Prostate gland (tissue), 2 donors: ENCODE data around the gene PAK1IP1. TPM values are rescaled to one million over a fixed set of nuclear protein-coding genes. Genes with fewer than 3 reads are reported as not detected.

ENCODE experiments used
- DNase-seq: peaks from one replicate; pipeline ENCODE4 v3.0.0-alpha.2; 2019; ENCODE audit warnings: low spot score
- H3K27ac ChIP-seq, 2 donors: fragments of 200-600 bp; sonication (generic); 2 replicates each; pipeline ENCODE4 v1.5.1; 2017 to 2019
- H3K27me3 ChIP-seq: fragments of 200-600 bp; sonication (generic); replicated peaks from 2 replicates; pipeline ENCODE4 v1.5.1; 2019; ENCODE audit not compliant: insufficient read depth
- H3K36me3 ChIP-seq, 2 donors: fragments of 200-600 bp; sonication (generic); 1 replicate in 1 of 2; 2 replicates in 1 of 2; pipeline versions ENCODE4 v1.5.1 to v1.8.1; 2017 to 2019
- H3K4me1 ChIP-seq: fragments of 200-600 bp; sonication (generic); replicated peaks from 2 replicates; pipeline ENCODE4 v1.5.1; 2019
- H3K4me3 ChIP-seq, 2 donors: fragments of 200-600 bp; sonication (generic); 2 replicates each; pipeline ENCODE4 v1.5.1; 2017 to 2019
- H3K9me3 ChIP-seq: fragments of 200-600 bp; sonication (generic); 2 replicates; pipeline ENCODE4 v1.5.1; 2017
- CTCF ChIP-seq, 4 experiments: fragments of 200-600 bp in 2 of 4; fragments of 450-650 bp in 2 of 4; sonication (generic) in 2 of 4; IDR thresholded peaks; 1 replicate in 3 of 4; 2 replicates in 1 of 4; pipeline ENCODE4 v1.5.1; 2016 to 2019; ENCODE audit warnings: antibody characterized with exemption in 4 of 4, mild to moderate bottlenecking in 2 of 4, moderate library complexity in 2 of 4
- POLR2A ChIP-seq: fragments of 450-650 bp; IDR thresholded peaks from one replicate; pipeline ENCODE4 v1.6.1; 2016; ENCODE audit warnings: antibody characterized with exemption, mild to moderate bottlenecking
- POLR2AphosphoS5 ChIP-seq: sonication (generic); formaldehyde crosslinking; IDR thresholded peaks from one replicate; pipeline ENCODE4 v1.6.1; 2017; ENCODE audit warnings: antibody characterized with exemption
- WGBS: methylation state at CpG from one replicate; pipeline ENCODE4 v1.1.5; 2018; 5-methylcytosine and 5-hydroxymethylcytosine counted together
- intact Hi-C: fragments of 100-400 bp; cut with DNase I; formaldehyde crosslinking; loops from one replicate; pipeline ENCODE4 v1.14.2; 2022
- total RNA-seq, 2 donors: library from RNA; depleted of rRNA; stranded (reverse); fragments of >200 nt; gene quantifications; one replicate each; pipeline ENCODE4 v1.1.0, GENCODE V29; 2016

The PAK1IP1 gene
- total RNA-seq, 2 donors from 2014 or later: 12.2 to 36.7 TPM

GRCh38 chr6:10678456-10678855, 16.3 kb upstream of the PAK1IP1 start:
- WGBS: 71% methylated on average over 4 of the region's 4 CpGs
- Histone ChIP-seq H3K4me1 (no peaks in the 10 kb centered on the region), H3K27ac (peak overlapping the region in 1 of 2 donors; percentile 75), H3K27me3 (no peaks in the 10 kb centered on the region), H3K4me3 (no peak overlapping the region), H3K9me3 (no peaks in the 10 kb centered on the region), H3K36me3 (no peaks in the 10 kb centered on the region)
- TF ChIP-seq POLR2A: no peak
- TF ChIP-seq POLR2AphosphoS5: peak; percentile 73
- TF ChIP-seq CTCF (IDR thresholded peaks at IDR 0.05): no peak
- DNase-seq: peak; percentile 51
- intact Hi-C loops: no loop called here

GRCh38 chr6:10681795-10682194, 13.0 kb upstream of the PAK1IP1 start:
- DNase-seq: no peak
- H3K4me1 ChIP-seq: no peaks in the 10 kb centered on the region
- no peaks in the 10 kb centered on the region for H3K27me3 ChIP-seq
- WGBS: 49% methylated on average over 3 of the region's 3 CpGs
- H3K27ac ChIP-seq: peak overlapping the region in 1 of 2 donors; percentile 75
- intact Hi-C loops: no loop called here
- H3K4me3 ChIP-seq: no peak overlapping the region
- H3K9me3 ChIP-seq: no peaks in the 10 kb centered on the region
- H3K36me3 ChIP-seq: no peaks in the 10 kb centered on the region
- TF ChIP-seq POLR2AphosphoS5 (no peak), POLR2A (no peak), CTCF (IDR thresholded peaks at IDR 0.05) (no peak)

GRCh38 chr6:10682355-10682988, 12.3 kb upstream of the PAK1IP1 start:
- TF ChIP-seq POLR2AphosphoS5 (peak; percentile 47), POLR2A (no peak)
- no peaks in the 10 kb centered on the region for H3K9me3 ChIP-seq
- peak overlapping the region; percentile 20 to 75 for H3K27ac ChIP-seq
- no peak for DNase-seq
- no peak overlapping the region for H3K4me3 ChIP-seq
- intact Hi-C loops: no loop called here
- H3K27me3 ChIP-seq: no peaks in the 10 kb centered on the region
- H3K4me1 ChIP-seq: no peaks in the 10 kb centered on the region
- no peaks in the 10 kb centered on the region for H3K36me3 ChIP-seq

- Histone ChIP-seq H3K4me1 (no peaks in the 10 kb centered on the region), H3K4me3 (no peak overlapping the region), H3K27me3 (no peaks in the 10 kb centered on the region), H3K36me3 (no peaks in the 10 kb centered on the region), H3K27ac (peak overlapping the region in 1 of 2 donors; percentile 75), H3K9me3 (no peaks in the 10 kb centered on the region)
- TF ChIP-seq POLR2A: no peak
- TF ChIP-seq CTCF (IDR thresholded peaks at IDR 0.05): no peak
- TF ChIP-seq POLR2AphosphoS5: no peak
- intact Hi-C loops: no loop called here
- 77% methylated on average over 5 of the region's 5 CpGs for WGBS
- no peak for DNase-seq
Measured at GRCh38 chr6:10684618-10685017, 10.2 kb upstream of the PAK1IP1 start.

GRCh38 chr6:10685092-10685915, 9.5 kb upstream of the PAK1IP1 start:
- WGBS: 80% methylated on average over 3 of the region's 3 CpGs
- H3K9me3 ChIP-seq: no peaks in the 10 kb centered on the region
- H3K36me3 ChIP-seq: no peaks in the 10 kb centered on the region
- TF ChIP-seq CTCF (IDR thresholded peaks at IDR 0.05) (no peak), POLR2AphosphoS5 (no peak), POLR2A (no peak)
- intact Hi-C loops: no loop called here
- no peaks in the 10 kb centered on the region for H3K27me3 ChIP-seq
- H3K27ac ChIP-seq: no peak overlapping the region
- H3K4me1 ChIP-seq: peaks cover 6% of the 10 kb centered on the region
- no peak for DNase-seq
- H3K4me3 ChIP-seq: no peak overlapping the region
